Astrocyte of the spinal cord (primary cell): ENCODE results near the gene PLXNA2.

Experiments used
- DNase-seq: peaks from one replicate; pipeline ENCODE4 v3.0.0; 2011; ENCODE audit warnings: low read depth, low spot score
- H3K4me3 ChIP-seq: 2 replicates; pipeline ENCODE4 v1.5.1; 2011; ENCODE audit warnings: low read depth, mild to moderate bottlenecking, low read length, moderate library complexity
- CTCF ChIP-seq: IDR thresholded peaks from 2 replicates; pipeline ENCODE4 v1.5.1; 2012; ENCODE audit warnings: low read depth, mild to moderate bottlenecking, low read length, inconsistent platforms
- in situ Hi-C: cut with HindIII; loops from 2 replicates; pipeline ENCODE4 v1.10.0; 2017; ENCODE audit warnings: low sequenced_read_pairs

Gene PLXNA2

GRCh38 chr1:208034135-208034534 lies 210.0 kb downstream of the PLXNA2 start:
- no peak for TF ChIP-seq CTCF
- in situ Hi-C loops = no loop called here
- no peak overlapping the region for H3K4me3 ChIP-seq
- no peak for DNase-seq

- TF ChIP-seq CTCF = no peak
- in situ Hi-C loops = no loop called here
- DNase-seq = no peak
- no peak overlapping the region for H3K4me3 ChIP-seq
Measured at GRCh38 chr1:208033236-208033635, 210.9 kb downstream of the PLXNA2 start.

GRCh38 chr1:208031932-208032320 lies 212.3 kb downstream of the PLXNA2 start:
- TF ChIP-seq CTCF = no peak
- no peak for DNase-seq
- no peak overlapping the region for H3K4me3 ChIP-seq
- in situ Hi-C loops = no loop called here

- no peak for TF ChIP-seq CTCF
- DNase-seq = no peak
- no peak overlapping the region for H3K4me3 ChIP-seq
- in situ Hi-C loops = no loop called here
Measured at GRCh38 chr1:208031316-208031931, 212.8 kb downstream of the PLXNA2 start.

GRCh38 chr1:208030288-208031091 lies 213.7 kb downstream of the PLXNA2 start:
- peak; percentile 67 for DNase-seq
- no peak for TF ChIP-seq CTCF
- in situ Hi-C loops = no loop called here
- H3K4me3 ChIP-seq = no peak overlapping the region

- DNase-seq = peak; percentile 78
- in situ Hi-C loops = no loop called here
- TF ChIP-seq CTCF = no peak
- no peak overlapping the region for H3K4me3 ChIP-seq
Measured at GRCh38 chr1:208029381-208030287, 214.6 kb downstream of the PLXNA2 start.
